Keratinocyte (primary cell): Measurements from ENCODE around the gene BMPR1B.

Experiments used
- CTCF ChIP-seq, 3 experiments: IDR thresholded peaks in 1 of 3; conservative IDR thresholded peaks in 1 of 3; optimal IDR thresholded peaks in 1 of 3; 2 replicates in 2 of 3; 3 replicates in 1 of 3; pipeline versions ENCODE3 to v1.5.1; 2011; ENCODE audit warnings: low read length in 3 of 3, mild to moderate bottlenecking in 3 of 3, moderate library complexity in 2 of 3, control low read depth in 1 of 3, inconsistent platforms in 1 of 3; ENCODE audit not compliant: insufficient read depth in 2 of 3; ENCODE audit errors: extremely low read depth in 1 of 3
- EZH2 ChIP-seq: IDR thresholded peaks from one replicate; pipeline ENCODE4 v1.6.1; 2012; ENCODE audit warnings: inconsistent platforms, mild to moderate bottlenecking, low read length, moderate library complexity

GRCh38 chr4:94962484-94962883 is 204.7 kb downstream of the BMPR1B start:
- TF ChIP-seq CTCF (optimal IDR thresholded peaks at IDR 0.05 in 1 of 3, IDR thresholded peaks at IDR 0.05 in 1 of 3, conservative IDR thresholded peaks at IDR 0.05 in 1 of 3; ENCODE audit: extremely low read depth in 1 of 3, insufficient read depth in 2 of 3, low read length in 3 of 3) = no peak
- no peak for TF ChIP-seq EZH2
